ENCODE data around the gene MROH9. TPM values are rescaled to one million over a fixed set of nuclear protein-coding genes. Genes with fewer than 3 reads are reported as not detected.

MROH9 gene
- total RNA-seq, 1 experiment from 2014 or later = not detected

DNA sequence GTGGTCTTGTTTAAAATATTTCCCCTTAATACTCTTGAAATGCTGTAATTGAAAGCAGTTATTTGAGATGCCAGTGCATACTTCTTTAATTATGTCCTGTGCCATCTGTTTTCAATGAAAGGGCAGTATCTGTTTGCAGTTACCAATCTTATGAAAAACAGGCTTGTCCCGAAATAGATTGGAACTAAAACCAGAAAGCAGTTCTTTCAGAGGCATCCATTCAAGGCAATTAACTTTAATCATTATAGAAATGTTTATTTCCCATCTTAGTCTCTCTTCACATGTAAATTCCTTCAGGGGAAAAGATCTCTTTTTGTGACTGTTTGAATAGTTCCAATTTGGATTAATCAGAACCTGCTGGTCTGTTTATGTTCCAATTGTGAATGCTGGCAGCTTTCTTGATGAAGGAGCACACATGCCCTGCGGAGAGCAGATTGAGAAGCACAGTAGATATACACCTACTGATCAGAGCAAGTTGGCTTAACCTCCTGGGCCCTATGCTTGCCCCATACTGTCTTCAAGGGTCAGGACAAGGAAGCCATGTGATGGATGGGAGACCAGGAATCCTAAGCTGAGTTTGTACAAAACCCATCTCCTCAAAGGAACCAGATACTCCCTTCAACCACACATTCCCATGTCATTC lies 41.6 kb upstream of the MROH9 start:
- Mint-ChIP-seq H3K27ac (no peak overlapping the region), H3K4me3 (no peak overlapping the region), H3K27me3 (ENCODE audit: low read depth) (0 out of 2 replicates have a peak, but pooled peaks cover 3% of the 10 kb centered on the region), H3K4me1 (peaks cover 3 to 11% of the 10 kb centered on the region in 2 experiments; a peak in 2 of 4 replicates), H3K36me3 (ENCODE audit: insufficient read depth in 1 of 3, low read depth in 3 of 3) (no peaks in the 10 kb centered on the region), H3K9me3 (no peaks in the 10 kb centered on the region; a peak in 1 of 5 replicates)
- H3K4me1 ChIP-seq (ENCODE audit: insufficient read depth, low read length) = no peaks in the 10 kb centered on the region
- no peaks in the 10 kb centered on the region for H3K79me2 ChIP-seq (ENCODE audit: insufficient read depth, low read length)
- no peaks in the 10 kb centered on the region for H3K79me1 ChIP-seq (ENCODE audit: insufficient read depth, low read depth, low read length, poor library complexity, severe bottlenecking)
- H2BK12ac ChIP-seq (ENCODE audit: insufficient read length, low read depth, low read length) = no peak overlapping the region
- TF ChIP-seq, protein P1, sequence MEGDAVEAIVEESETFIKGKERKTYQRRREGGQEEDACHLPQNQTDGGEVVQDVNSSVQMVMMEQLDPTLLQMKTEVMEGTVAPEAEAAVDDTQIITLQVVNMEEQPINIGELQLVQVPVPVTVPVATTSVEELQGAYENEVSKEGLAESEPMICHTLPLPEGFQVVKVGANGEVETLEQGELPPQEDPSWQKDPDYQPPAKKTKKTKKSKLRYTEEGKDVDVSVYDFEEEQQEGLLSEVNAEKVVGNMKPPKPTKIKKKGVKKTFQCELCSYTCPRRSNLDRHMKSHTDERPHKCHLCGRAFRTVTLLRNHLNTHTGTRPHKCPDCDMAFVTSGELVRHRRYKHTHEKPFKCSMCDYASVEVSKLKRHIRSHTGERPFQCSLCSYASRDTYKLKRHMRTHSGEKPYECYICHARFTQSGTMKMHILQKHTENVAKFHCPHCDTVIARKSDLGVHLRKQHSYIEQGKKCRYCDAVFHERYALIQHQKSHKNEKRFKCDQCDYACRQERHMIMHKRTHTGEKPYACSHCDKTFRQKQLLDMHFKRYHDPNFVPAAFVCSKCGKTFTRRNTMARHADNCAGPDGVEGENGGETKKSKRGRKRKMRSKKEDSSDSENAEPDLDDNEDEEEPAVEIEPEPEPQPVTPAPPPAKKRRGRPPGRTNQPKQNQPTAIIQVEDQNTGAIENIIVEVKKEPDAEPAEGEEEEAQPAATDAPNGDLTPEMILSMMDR (conservative IDR thresholded peaks at IDR 0.05) = no peak
- no peak overlapping the region for H3K56ac ChIP-seq (ENCODE audit: insufficient read length, low read depth, low read length)
- H3K9ac ChIP-seq (ENCODE audit: extremely low read depth, insufficient read length, low read length) = no peak overlapping the region
- no peak overlapping the region for H2AK5ac ChIP-seq (ENCODE audit: insufficient read length, low read length)
- no peak overlapping the region for H3K23ac ChIP-seq (ENCODE audit: insufficient read length, low read depth, low read length)
- no peak overlapping the region for H2BK120ac ChIP-seq (ENCODE audit: low read depth, low read length, poor library complexity, severe bottlenecking)
- WGBS (ENCODE audit: extremely low coverage, insufficient read length, low lambda C conversion rate) = no CpG with 5 or more reads among the region's 2 CpGs
- H2BK5ac ChIP-seq (ENCODE audit: insufficient read length, low read length) = no peak overlapping the region
- H4K91ac ChIP-seq (ENCODE audit: insufficient read length, low read depth, low read length) = no peak overlapping the region
- no peak overlapping the region for H3K18ac ChIP-seq (ENCODE audit: insufficient read length, low read depth, low read length)
- H2BK15ac ChIP-seq (ENCODE audit: low read depth, low read length) = no peak overlapping the region
- no peak overlapping the region for H4K5ac ChIP-seq (ENCODE audit: insufficient read length, low read depth, low read length)
- no peaks in the 10 kb centered on the region for H3K27me3 ChIP-seq (ENCODE audit: insufficient read depth, low read length)
- H4K20me1 ChIP-seq (ENCODE audit: control insufficient read depth, insufficient read depth, insufficient read length) = no peaks in the 10 kb centered on the region
- no peak overlapping the region for H3K4me2 ChIP-seq (ENCODE audit: insufficient read depth, insufficient read length, low read length)
- H3K23me2 ChIP-seq (ENCODE audit: insufficient read length, low read depth, low read length, poor library complexity, severe bottlenecking) = no peaks in the 10 kb centered on the region
- no peak overlapping the region for H2BK20ac ChIP-seq (ENCODE audit: low read depth, low read length, poor library complexity, severe bottlenecking)
- no peak for DNase-seq
- H3K14ac ChIP-seq (ENCODE audit: insufficient read depth, low read length) = no peak overlapping the region
- H3K27ac ChIP-seq (ENCODE audit: insufficient read length, low read depth, low read length) = no peak overlapping the region
- H3K9me3 ChIP-seq (ENCODE audit: control insufficient read depth, low read depth, low read length) = no peaks in the 10 kb centered on the region
- no peak overlapping the region for H4K8ac ChIP-seq (replicated peaks; ENCODE audit: insufficient read length, low read depth, low read length)
- H2AFZ ChIP-seq (ENCODE audit: low read length) = no peak overlapping the region
- no peak overlapping the region for H3K4ac ChIP-seq (ENCODE audit: low read depth, low read length)
- no peak overlapping the region for H3T11ph ChIP-seq (ENCODE audit: low read length)
